ENCODE data around the gene DECR2. TPM values are rescaled to one million over a fixed set of nuclear protein-coding genes. Genes with fewer than 3 reads are reported as not detected.

Gene DECR2
- total and polyA plus RNA-seq, 10 of the 15 experiments (the other 5 are each of a cell fraction or from before 2014, with no cell fraction given): 0.53 to 20.3 (median 6.0) TPM

- peaks cover 14% of the 10 kb centered on the region for H3K79me2 ChIP-seq (ENCODE audit: control insufficient read depth, insufficient read depth, low read length)
- peaks cover 14% of the 10 kb centered on the region for H3K4me1 ChIP-seq (ENCODE audit: control insufficient read depth, insufficient read depth, low read length)
- no peaks in the 10 kb centered on the region for H3K9me3 ChIP-seq (replicated peaks; ENCODE audit: control insufficient read depth, insufficient read depth, low read length)
- peak overlapping the region; percentile 19; the same call in 1 of the 2 replicates for H2AFZ ChIP-seq (ENCODE audit: control insufficient read depth, low read depth, low read length)
- peak overlapping the region; percentile 89 for H3K4me2 ChIP-seq (ENCODE audit: control insufficient read depth, insufficient read depth)
- SMC1A ChIA-PET (ENCODE audit: uncharacterized antibody, unreplicated experiment): no interaction called here
- RAD21 ChIA-PET (ENCODE audit: unreplicated experiment): interaction anchor here (1.0 kb wide), 2 partner anchors 11 to 28 kb away, joined by 3 read pairs; partner anchors contain the start of genes AXIN1 and MRPL28
- peak overlapping the region; percentile 39; the same call in 1 of the 2 replicates for H3K27ac ChIP-seq (ENCODE audit: control insufficient read depth, insufficient read depth)
- TF ChIP-seq IKZF1 (conservative IDR thresholded peaks at IDR 0.05) (peak; percentile 63; the same call in 1 of the 2 replicates), ASH2L (IDR thresholded peaks at IDR 0.05; ENCODE audit: borderline replicate concordance, low read depth) (no peak), NR2F1 (conservative IDR thresholded peaks at IDR 0.05) (0 out of 2 replicates have a peak, but pooled peaks have one; percentile 56), GATAD2B (conservative IDR thresholded peaks at IDR 0.05; ENCODE audit: low read depth) (peak; percentile 65; the same call in 1 of the 2 replicates), NFYA (IDR thresholded peaks at IDR 0.05; ENCODE audit: borderline replicate concordance, low read depth, low read length) (no peak), ZNF207 (IDR thresholded peaks at IDR 0.05; ENCODE audit: borderline replicate concordance) (0 out of 2 replicates have a peak, but pooled peaks have one; percentile 17), DPF2 (IDR thresholded peaks at IDR 0.05) (peak; percentile 48; the same call in 1 of the 2 replicates), MEF2B (IDR thresholded peaks at IDR 0.05; ENCODE audit: partially characterized antibody, poor library complexity, severe bottlenecking) (peak; percentile 28), EZH2 (IDR thresholded peaks at IDR 0.05; ENCODE audit: borderline replicate concordance, control insufficient read depth, low read depth, low read length) (no peak)
- POLR2A ChIA-PET: interaction anchor here (0.7 to 3.8 kb wide), 3 partner anchors 10 to 186 kb away, joined by 3 to 22 read pairs (median 4); partner anchors contain the start of genes AXIN1, MRPL28 and NHLRC4
- in situ Hi-C loops (cut with MboI): no loop called here
- CTCF ChIA-PET: interaction anchor here (0.8 kb wide), 1 partner anchor 21 kb away, joined by 3 read pairs; no protein-coding TSS in a partner anchor
- ATAC-seq (peak; percentile 50), FAIRE-seq (no peak), DNase-seq (ENCODE audit: low read depth, low spot score) (no peak)
- no TSS peak for BruUV-seq (replicated peaks)
- H3K4me3 ChIP-seq: peak overlapping the region; percentile 95
- H3K36me3 ChIP-seq (ENCODE audit: control insufficient read depth in 2 of 2, insufficient read depth in 2 of 2, low read length in 1 of 2): peaks cover 0 to 2% of the 10 kb centered on the region in 2 experiments; a peak in 2 of 4 replicates
- H4K20me1 ChIP-seq (ENCODE audit: control insufficient read depth, insufficient read depth): no peaks in the 10 kb centered on the region
- H3K9ac ChIP-seq (ENCODE audit: control insufficient read depth, insufficient read depth, low read length): peak overlapping the region; percentile 78
- no peaks in the 10 kb centered on the region for H3K27me3 ChIP-seq (replicated peaks in 1 of 2; ENCODE audit: control insufficient read depth in 2 of 2, insufficient read depth in 2 of 2, low read length in 1 of 2)
- WGBS (ENCODE audit: insufficient coverage, insufficient replicate concordance, low lambda C conversion rate, missing lambda C conversion rate): under 1% methylated on average over 39 of the region's 73 CpGs
- intact Hi-C loops (cut with micrococcal nuclease; ENCODE audit: unreplicated experiment): no loop called here
These were observed 20.5 kb upstream of the DECR2 start for GRCh38 chr16:381012-381788.

Data from GM12878 (cell line).